SU-DHL-6 (cell line): Measurements from ENCODE around the gene ULK3.

ENCODE experiments used
- EZH2phosphoT487 ChIP-seq: fragments of 200-600 bp; sonication (generic), shearing (Covaris generic); conservative IDR thresholded peaks from 2 replicates; pipeline ENCODE4 v1.6.1; 2018; ENCODE audit warnings: mild to moderate bottlenecking, antibody characterized with exemption, low read length, moderate library complexity, mixed read lengths
- TF ChIP-seq, protein P1 (sequence below): fragments of 200-600 bp; sonication (generic); IDR thresholded peaks from one replicate; pipeline ENCODE4 v1.5.1; 2017; ENCODE audit warnings: antibody characterized with exemption, mild to moderate bottlenecking, low read length, moderate library complexity; ENCODE audit not compliant: insufficient read depth, poor library complexity, severe bottlenecking

DNA sequence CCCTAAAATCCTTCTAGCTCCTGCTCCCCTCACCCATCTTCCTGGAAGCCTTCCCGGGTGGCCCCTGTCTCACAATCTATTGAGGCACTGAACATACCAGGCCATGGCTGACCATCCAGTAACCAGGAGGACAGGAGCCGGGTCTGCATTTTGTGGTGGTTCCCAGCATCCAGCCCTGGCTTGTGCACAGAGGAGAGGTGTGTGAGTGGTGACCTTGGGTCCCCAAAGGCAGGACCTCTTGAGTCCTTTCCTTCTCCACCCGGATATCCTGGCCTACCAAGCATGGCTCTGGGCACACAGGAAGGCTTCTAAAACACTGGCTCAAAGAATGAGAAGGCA, 53.2 kb downstream of the ULK3 start:
- TF ChIP-seq, protein P1, sequence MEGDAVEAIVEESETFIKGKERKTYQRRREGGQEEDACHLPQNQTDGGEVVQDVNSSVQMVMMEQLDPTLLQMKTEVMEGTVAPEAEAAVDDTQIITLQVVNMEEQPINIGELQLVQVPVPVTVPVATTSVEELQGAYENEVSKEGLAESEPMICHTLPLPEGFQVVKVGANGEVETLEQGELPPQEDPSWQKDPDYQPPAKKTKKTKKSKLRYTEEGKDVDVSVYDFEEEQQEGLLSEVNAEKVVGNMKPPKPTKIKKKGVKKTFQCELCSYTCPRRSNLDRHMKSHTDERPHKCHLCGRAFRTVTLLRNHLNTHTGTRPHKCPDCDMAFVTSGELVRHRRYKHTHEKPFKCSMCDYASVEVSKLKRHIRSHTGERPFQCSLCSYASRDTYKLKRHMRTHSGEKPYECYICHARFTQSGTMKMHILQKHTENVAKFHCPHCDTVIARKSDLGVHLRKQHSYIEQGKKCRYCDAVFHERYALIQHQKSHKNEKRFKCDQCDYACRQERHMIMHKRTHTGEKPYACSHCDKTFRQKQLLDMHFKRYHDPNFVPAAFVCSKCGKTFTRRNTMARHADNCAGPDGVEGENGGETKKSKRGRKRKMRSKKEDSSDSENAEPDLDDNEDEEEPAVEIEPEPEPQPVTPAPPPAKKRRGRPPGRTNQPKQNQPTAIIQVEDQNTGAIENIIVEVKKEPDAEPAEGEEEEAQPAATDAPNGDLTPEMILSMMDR: no peak
- TF ChIP-seq EZH2phosphoT487: no peak
